GM21423 (cell line): ENCODE data around the gene TMEM200C.

ENCODE experiments used
- ATAC-seq: cut with Tn5 transposase; IDR thresholded peaks from one replicate; pipeline ENCODE4 v1.9.1; 2021; ENCODE audit warnings: mild to moderate bottlenecking, moderate library complexity; ENCODE audit not compliant: unreplicated experiment

Gene TMEM200C

DNA sequence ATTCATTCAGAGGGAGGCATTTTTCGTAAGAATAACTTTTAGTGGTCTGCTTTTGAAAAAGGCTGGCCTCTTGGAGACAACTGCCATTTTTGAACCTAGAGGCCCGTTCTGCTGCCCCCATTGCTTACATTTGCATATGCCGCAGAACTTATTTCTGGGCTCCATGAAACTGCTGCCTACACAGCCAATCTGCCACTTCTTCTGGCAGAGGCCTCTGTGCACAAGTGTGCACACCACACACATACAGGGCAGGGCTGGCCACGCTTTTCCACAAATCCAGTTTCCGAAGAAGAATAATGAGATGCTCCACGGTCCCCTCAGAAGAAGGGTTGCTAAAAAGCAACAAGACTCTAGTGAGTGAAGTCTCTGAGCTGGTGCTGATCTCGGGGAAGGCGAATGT, 56.2 kb downstream of the TMEM200C start:
- ATAC-seq: no peak
